ACHN (cell line): ENCODE data around the gene NUBP2.

ENCODE experiments used
- DNase-seq: peaks from one replicate; pipeline ENCODE4 v3.0.0-alpha.2; 2015
- in situ Hi-C: cut with HindIII; loops from 2 replicates; pipeline ENCODE4 v1.10.0; 2017; ENCODE audit warnings: low sequenced_read_pairs, low pct_ligation_motif_present, low pct_unique_long_range_greater_than_20kb

The NUBP2 gene, protein sequence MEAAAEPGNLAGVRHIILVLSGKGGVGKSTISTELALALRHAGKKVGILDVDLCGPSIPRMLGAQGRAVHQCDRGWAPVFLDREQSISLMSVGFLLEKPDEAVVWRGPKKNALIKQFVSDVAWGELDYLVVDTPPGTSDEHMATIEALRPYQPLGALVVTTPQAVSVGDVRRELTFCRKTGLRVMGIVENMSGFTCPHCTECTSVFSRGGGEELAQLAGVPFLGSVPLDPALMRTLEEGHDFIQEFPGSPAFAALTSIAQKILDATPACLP

DNA sequence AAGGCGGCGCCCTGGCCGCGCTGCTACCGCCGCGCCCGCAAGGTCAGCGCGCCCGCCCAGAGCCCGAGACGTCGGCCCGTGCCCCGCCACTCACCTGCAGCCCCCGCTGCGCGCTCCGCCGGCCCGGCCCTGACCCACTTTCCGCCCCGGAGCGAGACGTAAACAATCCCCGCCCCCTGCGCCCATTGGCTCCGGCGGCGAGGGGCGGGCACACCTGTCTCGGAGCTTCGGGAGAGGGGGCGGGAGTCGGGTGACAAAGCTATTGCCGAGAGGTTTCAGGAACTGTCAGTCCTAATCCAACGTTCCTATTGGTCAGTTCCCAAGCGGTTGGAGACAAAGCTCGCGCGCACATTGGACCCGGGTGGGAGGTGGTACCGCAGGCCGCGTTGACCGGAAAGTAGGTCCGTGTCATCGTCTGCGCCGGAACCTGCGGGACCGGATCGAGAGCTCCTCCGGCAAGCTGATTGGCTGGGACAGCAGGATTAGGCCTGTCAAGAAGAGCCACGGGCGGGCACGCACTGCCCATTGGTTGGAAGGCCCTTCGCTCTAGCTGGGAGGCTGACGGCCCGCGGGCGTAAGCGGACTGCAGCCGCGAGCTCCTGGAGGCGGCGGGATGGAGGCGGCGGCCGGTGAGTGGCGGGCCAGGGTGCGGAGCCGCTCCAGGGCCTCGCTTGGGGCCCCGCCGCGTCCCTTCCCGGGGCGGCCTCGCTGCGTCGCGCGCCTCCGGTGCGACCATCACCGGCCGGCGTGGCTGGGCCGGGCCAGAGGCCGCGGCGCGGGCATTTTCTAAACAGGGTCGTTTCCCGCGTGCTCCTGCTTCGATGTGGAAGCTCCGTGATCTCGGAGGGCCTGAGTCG lies at the start of gene NUBP2, which contains the start of gene SPSB3:
NUBP2 (plus strand) TSS at position 553 of the 857 bp plus-strand sequence; CDS start at position 614, 61 bp downstream.
SPSB3 (minus strand) TSS at position 164 of the 857 bp plus-strand sequence. CDS start 1,088 bp downstream, outside the sequence.
- peak; percentile 100 for DNase-seq
- in situ Hi-C loops = no loop called here

DNA sequence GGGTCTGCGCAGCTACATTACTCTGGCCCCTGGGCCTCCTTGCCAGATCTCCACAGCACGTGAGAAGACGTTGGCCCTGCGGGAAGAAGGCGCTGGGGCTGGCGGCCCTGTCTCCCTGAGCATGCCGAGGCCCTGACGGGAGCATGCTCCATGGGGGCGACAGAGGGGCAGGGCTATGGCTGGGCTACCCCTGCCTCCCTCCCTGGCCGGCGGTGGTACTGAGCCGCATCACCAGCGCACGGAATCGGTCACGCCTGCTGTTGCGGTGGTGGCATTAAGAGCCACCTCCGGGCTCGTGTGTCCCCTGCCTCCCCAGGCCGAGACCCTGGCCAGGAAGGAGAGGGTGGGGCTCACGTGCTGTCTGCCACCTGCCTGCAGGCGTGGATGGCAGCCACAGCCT lies 48.6 kb upstream of the NUBP2 start:
- in situ Hi-C loops = no loop called here
- DNase-seq = no peak

DNA sequence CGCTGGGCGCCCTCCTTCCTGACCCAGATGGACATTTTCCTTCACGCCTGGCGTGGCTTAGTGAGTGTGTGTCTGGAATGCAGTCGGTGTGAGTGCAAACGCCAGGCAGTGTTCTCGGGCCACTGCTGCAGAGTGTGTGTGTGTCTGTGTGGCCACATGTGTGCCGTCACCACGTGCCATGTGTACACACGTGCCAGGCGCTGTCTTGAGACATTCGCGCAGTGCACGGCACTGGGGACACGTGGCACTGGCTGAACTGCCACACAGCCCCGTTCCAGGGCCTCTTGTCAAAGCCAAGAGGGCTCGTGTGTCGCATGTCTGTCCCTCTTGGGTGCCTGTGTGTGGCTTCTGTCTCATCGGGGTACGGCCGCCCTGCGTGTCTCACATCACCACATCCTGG lies 47.9 kb upstream of the NUBP2 start:
- in situ Hi-C loops = no loop called here
- DNase-seq = no peak

DNA sequence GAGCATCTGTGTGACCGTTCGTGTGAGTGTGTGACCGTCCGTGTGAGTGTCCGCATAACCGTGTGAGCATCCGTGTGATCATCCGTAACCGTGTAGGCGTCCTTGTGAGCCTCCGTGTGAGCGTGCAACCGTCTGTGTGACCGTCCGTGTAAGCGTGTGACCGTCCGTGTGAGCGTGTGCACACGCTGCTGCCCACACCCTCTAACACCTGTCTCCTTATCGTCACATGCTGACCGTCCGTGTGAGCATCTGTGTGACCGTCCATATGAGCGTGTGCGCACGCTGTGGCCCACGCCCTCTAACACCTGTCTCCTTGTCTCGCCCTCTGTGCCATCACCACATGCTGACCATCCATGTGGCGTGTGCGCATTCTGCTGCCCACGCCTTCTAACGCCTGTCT lies 42.5 kb upstream of the NUBP2 start:
- no peak for DNase-seq
- in situ Hi-C loops = no loop called here

DNA sequence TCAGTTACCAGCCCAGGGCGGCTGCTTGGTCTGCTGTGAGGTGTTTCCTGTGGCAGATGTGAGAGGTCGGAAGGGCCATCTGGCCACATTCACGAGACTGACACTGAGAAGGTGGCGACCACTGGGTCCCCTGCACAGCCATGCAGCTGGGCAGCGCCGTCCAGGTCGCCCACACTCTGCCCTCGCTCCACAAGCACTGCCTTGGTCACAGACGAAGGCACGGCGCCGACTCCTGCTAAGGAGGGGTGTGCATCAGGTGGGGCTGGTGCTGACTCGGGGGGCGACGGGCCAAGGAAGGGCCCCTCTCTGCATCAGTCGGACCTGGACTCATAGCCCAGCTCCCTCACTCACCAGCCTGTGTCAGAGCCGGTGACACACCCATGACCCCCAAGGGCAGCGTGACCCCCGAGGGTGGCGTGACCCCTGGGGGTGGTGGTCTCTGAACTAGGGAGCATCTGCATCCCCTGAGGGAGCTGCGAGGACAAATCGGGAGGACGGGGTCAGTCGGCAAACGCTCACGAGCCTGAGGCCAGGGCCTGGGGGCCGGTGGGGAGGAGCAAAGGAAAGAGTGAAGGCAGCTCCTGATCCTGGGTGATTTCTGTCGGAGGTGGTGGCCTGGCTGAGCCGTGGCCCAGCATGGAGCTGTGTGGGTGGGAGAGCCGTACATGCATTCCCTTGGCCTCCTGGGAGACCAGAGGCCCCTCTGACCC lies 41.8 kb upstream of the NUBP2 start:
- DNase-seq = no peak
- in situ Hi-C loops = no loop called here

DNA sequence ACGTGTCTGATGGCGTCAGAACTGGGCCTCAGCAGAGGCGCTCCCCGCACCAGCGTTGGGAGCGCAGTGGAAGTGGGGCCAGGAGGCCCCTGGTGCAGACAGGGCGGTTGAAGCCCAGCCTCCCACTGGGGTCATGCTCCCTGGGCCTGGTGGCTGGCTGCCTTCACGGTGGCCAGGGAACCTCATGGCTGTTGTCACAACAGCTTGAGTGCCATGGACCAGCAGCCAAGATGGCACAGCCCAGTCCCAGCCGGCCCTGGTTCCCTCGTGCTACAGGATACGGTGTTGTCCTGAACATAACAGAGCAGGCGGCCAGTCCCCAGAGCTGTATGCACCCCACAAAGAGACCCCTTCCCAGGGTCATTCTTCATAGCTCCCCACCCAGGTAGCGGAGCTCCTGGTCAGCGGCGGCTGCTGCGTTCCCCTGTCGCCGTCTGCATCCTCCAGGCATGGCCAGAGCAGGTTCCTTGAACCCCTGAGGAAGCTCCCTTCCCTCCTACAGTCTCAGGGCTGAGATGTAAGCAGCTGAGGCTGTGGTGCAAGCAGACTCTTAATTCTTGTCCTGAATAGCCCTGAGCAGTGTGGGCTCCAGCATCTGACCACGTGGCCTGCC lies 41.1 kb upstream of the NUBP2 start:
- no peak for DNase-seq
- in situ Hi-C loops = no loop called here

DNA sequence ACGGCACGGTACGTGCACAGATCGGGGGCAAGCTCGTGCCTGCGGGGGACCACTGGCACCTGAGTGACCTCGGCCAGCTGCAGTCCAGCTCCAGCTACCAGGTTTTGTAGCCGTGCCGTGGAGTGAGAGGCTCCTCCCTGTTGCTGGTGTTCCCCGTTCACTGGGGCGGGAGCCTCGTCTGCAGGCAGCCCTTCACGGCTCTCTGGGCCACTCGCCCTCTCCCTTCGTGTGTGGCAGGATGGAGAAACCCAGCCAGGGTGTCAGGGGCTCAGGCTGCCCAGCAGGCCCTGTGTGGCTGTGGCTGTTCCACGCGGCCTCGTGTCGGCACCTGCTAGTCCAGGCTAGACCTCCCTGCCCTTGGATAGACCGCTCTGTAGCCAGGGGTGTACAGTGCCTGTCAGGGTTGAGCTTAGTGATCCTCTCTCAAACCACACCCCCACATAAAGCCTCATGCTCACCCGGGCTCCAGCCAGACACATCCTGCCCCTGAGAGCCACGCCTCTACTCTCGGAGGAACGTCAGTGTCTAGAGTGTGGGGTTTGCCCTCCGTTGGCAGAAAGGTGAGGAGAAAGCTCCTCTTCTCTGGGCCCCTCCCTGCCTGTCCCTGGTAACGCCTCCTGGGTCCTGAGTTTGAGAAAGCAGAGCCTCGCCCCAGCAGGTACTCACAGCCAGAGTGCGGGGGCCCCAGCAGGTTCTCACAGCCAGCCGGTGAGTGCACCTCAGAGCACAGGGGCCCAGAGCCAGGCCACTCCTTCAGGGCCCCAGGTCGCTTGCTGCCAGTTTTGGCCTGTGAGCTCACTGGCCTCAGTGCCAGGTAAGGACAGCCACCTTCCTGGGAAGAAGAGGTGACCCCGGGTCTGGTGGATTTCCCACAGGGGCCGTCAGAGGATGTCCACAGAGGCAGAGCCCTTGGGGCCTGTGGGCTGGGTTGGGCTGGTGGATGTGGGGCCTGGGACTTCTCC lies 39.1 kb upstream of the NUBP2 start:
- DNase-seq = no peak
- in situ Hi-C loops = no loop called here

DNA sequence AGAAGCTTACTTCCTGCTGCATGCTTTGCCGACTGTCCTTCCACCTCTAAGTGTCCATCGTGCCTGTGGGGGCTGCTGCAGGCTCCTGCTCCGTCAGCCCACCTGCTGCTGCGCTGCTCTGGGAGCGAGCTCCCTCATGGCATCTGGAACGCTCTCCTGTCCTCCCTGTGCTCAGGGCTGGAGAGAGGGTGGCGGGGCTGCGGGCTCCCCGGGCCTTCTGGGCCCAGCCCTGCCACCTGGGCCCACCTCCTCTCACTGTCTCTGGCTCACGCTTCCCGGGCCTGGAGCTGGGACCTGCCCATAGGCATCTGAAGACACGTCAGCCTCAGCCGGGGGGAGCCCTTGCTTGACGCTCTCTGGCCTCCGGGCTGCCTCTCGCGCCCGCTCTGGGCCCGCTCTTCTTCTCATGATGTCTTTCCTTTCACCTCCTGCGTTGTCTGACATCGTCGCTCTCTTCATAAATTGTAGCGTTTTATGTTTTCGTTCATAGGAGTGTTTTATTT lies 38.4 kb upstream of the NUBP2 start:
- DNase-seq = no peak
- in situ Hi-C loops = no loop called here

DNA sequence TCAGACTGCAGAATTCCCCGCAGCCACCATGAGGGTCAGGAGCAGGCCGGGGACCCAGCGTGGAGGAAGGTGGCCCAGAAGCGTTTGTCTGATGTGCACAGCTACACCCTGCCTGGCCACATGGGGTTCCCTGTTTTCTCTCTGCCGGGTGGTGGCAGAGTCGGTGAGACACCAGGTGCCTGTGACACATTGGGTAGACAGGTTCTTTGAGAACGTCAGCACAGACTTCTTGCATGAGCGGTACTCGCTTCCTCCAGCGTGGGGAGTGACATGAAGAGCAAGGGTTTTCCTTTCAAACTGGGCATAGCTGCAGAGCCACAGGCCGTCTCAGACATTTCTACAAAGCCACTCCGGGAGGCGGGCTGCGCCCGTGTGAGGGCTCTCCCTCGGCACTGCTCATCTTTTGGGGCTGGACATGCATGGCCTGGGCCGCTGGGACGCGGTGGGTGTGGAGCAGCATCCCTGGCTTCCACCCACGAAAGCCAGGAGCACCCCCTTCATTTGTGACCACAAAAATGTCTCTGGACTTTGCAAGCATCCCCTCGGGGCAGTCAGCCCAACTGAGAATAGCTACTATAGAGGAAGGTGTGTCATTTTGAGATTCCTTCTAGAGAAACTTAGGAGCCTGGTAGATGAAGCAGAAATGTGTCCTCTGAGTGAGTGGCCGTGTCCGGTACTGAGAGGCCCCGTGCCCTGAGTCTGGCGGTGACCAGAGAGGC lies 37.4 kb upstream of the NUBP2 start:
- no peak for DNase-seq
- in situ Hi-C loops = no loop called here

DNA sequence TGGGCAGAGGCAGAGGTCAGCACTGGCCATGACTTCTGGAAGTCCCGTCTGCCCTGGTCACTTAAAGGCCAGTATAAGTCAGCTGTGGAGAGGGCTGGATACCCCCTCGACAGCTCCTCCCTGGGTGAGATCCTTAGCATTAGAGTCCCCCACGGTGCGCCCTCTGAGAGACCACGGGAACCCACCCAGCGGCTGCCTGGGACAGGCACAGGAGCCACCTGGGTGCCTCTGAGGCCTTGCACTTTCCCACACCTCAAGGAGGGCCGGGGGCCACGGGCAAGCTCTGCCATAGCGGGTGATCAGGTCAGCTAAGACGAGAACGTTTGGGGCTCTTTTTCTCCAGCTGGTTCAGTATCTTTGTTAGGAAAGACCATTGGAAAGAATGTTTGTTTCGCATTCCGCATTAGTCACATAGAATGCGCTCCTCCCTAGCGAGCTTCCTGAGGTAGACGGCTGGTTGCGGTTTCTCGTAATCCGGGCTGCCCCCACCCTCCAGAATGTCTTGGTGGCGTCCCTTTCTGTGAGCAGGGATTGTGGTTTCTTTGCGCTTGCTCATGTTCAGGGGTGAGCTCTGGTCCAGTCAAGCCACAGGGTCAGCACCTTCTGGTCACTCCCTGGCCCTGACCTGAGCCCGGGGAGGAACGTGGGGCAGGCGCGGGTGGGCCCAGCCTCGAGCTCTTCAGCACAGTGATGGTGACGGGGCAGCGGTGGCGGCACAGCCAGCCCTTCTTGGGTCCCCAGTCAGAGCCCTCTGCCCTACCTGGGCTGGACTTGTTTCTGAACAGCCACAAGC lies 36.7 kb upstream of the NUBP2 start:
- no peak for DNase-seq
- in situ Hi-C loops = no loop called here

DNA sequence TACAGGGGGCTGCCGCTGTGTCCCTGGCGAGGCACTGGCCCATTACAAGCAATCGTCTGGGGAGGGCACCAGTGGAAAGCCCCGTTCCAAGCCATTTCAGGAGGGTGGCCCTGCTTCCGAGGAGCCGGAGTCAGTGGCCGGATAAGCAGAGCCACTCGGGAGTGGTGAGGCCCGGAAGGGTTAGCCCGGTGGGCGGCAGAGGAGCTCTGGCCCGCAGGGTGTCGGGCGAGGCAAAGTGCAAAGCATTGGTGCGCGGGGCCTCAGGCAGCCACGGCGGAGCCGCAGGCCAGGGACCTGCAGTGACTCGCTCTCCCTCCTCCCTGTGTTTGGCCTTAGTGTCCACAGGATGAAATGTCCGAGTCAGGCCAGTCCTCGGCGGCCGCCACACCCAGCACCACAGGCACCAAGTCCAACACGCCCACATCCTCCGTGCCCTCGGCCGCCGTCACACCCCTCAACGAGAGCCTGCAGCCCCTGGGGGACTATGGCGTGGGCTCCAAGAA lies 36.0 kb upstream of the NUBP2 start:
- in situ Hi-C loops = no loop called here
- DNase-seq = no peak

DNA sequence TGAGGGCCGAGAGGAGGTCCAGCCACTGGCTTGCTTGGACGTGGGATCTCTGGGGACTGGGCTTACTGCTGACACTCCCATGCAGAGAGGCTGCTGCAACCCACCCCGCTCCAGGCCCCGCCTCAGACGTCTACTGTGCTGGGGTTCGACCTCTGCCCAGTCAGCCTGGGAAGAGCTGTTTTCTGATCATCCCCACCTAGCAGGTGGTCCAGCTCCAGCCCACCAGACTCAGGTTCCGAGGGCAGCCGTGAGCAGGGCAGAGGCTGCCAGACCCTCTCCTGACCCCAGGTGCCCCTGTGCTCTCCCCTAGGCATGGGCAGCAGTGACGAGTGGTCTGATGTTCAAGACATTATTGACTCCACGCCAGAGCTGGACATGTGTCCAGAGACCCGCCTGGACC lies 34.8 kb upstream of the NUBP2 start:
- no peak for DNase-seq
- in situ Hi-C loops = no loop called here

DNA sequence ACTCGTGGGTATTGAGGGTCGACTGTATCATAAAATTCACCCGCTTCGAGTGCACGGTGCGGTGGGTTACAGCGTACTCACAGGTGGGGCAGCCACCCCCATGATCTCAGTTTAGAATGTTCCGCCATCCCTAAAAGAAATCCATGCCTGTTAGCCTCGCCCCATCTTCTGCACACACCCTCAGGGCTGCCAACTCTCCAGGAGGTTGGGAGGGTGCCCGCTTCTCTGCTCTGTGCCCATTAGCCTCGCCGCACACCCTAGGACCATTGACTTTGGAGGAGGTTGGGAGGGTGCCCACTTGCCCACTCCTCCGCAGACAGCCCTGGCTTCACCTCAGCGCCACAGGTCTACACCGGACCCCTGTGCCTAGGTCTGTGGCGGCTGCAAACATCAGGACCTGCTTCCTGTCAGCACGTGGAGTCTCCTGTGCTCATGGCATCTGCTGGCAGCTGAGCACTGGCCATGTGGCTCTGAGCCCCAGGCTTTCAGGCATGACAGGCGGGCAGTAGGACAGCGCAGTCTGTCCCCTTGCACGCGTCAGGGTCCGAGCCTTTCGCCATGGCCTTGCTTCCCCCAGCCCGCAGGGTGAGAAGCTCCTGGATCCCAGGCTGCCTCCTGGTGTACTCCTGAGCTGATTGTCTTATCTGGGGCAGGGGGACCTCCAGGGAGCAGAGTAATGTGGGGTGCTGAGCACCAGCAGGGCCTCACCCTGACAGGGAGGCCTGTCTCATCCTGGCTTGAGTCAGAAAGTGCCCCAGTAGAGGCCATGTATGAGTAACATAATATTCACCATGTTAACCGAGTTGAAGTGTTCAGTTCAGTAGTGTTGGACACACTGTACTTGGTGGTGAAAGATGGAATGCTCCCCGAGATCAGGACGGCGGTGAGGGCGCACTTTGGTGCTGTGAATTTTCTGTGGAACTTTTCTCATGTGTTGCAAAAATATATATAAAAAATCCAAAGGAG lies 33.3 kb upstream of the NUBP2 start:
- in situ Hi-C loops = no loop called here
- no peak for DNase-seq

- DNase-seq = no peak
- in situ Hi-C loops = no loop called here
Measured at GRCh38 chr16:1751946-1752345, 30.8 kb upstream of the NUBP2 start.

DNA sequence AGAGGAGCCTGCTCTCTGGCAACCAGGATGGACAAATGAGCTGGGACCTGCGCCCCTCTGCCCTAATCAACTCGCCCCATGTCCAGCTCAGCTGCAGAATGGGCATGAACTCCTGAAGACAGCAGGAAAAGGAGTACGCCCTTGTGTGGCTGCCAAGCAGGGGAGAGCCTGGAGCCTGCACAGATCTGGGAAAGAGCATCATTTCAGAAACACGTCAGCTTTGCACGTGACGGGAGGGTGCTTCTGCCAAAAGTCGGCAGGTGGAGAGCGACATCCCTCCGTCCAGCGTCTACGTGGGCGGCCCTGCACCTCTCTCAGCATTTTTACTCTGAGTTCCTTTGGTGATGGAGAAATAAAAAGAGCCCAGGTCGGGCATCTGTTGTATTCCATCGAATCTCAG lies 29.9 kb upstream of the NUBP2 start:
- DNase-seq = no peak
- in situ Hi-C loops = no loop called here
